Measurements from ENCODE around the gene TMEM263. TPM values are rescaled to one million over a fixed set of nuclear protein-coding genes. Genes with fewer than 3 reads are reported as not detected.
A peak's percentile ranks its signal among the peaks of the same experiment; 100 is the strongest.

Gene TMEM263
- total and polyA plus RNA-seq, 9 of the 15 experiments (the other 6 are each of a cell fraction or from before 2014, with no cell fraction given), result 12.6 to 36.7 (median 24.4) TPM

- WGBS (ENCODE audit: insufficient coverage, low coverage, missing lambda C conversion rate), result 43% methylated on average over 2 of the region's 3 CpGs
- no peak overlapping the region for H3K9ac ChIP-seq (ENCODE audit: insufficient read depth in 1 of 2, low read depth in 2 of 2, low read length in 2 of 2)
- in situ Hi-C loops (cut with MboI) (loop anchor here (25.0 kb wide), 1 partner anchor 678 kb away; no protein-coding TSS in a partner anchor), intact Hi-C loops (cut with micrococcal nuclease) (no loop called here)
- no peak for DNase-seq (ENCODE audit: extremely low read depth in 1 of 4, low spot score in 3 of 4)
- H3K79me2 ChIP-seq (ENCODE audit: control insufficient read depth, insufficient read depth, low read length), result no peaks in the 10 kb centered on the region
- ChIA-PET CTCF (ENCODE audit: low intra/inter-chr PET ratio) (no interaction called here), POLR2A (no interaction called here)
- H3K9me3 ChIP-seq (replicated peaks; ENCODE audit: control insufficient read depth, insufficient read depth, low read depth, low read length), result no peaks in the 10 kb centered on the region
- no peaks in the 10 kb centered on the region; a peak in 1 of 5 replicates for H3K27me3 ChIP-seq (ENCODE audit: control insufficient read depth in 2 of 2, insufficient read depth in 2 of 2, low read length in 2 of 2)
- no peaks in the 10 kb centered on the region for H4K20me1 ChIP-seq (replicated peaks; ENCODE audit: control insufficient read depth, insufficient read depth, low read length)
- FAIRE-seq, result no peak
- H3K4me3 ChIP-seq, result no peak overlapping the region
- ATAC-seq, result no peak
- TF ChIP-seq ZNF280B (CRISPR knock-in tag; IDR thresholded peaks at IDR 0.05) (no peak), TGIF2 (CRISPR knock-in tag; IDR thresholded peaks at IDR 0.05) (no peak), SMC3 (conservative IDR thresholded peaks at IDR 0.05; ENCODE audit: insufficient read depth, low read depth, low read length) (no peak), ZNF512 (tag; IDR thresholded peaks at IDR 0.05) (peak; percentile 57), ZNF124 (CRISPR knock-in tag; IDR thresholded peaks at IDR 0.05) (no peak), SIN3A (IDR thresholded peaks at IDR 0.05; ENCODE audit: borderline replicate concordance in 2 of 2, control insufficient read depth in 1 of 2, low read depth in 2 of 2, low read length in 2 of 2) (no peak), RUNX1 (IDR thresholded peaks at IDR 0.05; ENCODE audit: low read depth) (no peak)
- H3K36me3 ChIP-seq (ENCODE audit: control insufficient read depth, insufficient read depth, low read length), result no peaks in the 10 kb centered on the region
- BruUV-seq (replicated peaks), result no TSS peak
- H3K27ac ChIP-seq (ENCODE audit: extremely low read depth, low read depth, low read length), result no peak overlapping the region
- H3K9me1 ChIP-seq (ENCODE audit: control insufficient read depth, insufficient read depth, low read length), result no peaks in the 10 kb centered on the region
- H3K4me2 ChIP-seq (ENCODE audit: insufficient read depth, low read length), result no peak overlapping the region
- H3K4me1 ChIP-seq (replicated peaks in 1 of 2; ENCODE audit: control insufficient read depth in 2 of 2, insufficient read depth in 2 of 2, low read length in 2 of 2), result no peaks in the 10 kb centered on the region
- H2AFZ ChIP-seq (ENCODE audit: low read depth, low read length), result no peak overlapping the region
These were observed 21.4 kb upstream of the TMEM263 start for GRCh38 chr12:106934277-106934676.
